Measurements from ENCODE around the gene TTC7B.

DNA sequence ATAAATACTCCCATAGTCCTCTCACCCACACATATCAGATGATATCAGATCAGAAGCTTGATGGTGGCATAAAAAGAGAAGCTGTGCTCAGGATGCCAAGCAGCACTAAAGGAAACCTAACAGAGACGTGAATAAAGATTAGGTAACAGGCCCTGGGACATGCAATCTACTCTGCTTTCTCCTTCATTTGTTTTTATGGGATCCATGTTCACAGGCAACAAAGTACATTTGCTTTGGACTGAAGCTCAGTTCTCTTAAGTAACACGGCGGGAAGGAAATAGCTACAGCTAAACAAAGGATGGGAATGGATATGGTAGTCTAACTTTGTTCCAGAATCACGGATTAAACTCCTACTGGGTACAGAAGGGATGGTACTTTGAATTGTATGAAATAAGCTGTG is 119.5 kb downstream of the TTC7B start:
- TF ChIP-seq, protein P1, sequence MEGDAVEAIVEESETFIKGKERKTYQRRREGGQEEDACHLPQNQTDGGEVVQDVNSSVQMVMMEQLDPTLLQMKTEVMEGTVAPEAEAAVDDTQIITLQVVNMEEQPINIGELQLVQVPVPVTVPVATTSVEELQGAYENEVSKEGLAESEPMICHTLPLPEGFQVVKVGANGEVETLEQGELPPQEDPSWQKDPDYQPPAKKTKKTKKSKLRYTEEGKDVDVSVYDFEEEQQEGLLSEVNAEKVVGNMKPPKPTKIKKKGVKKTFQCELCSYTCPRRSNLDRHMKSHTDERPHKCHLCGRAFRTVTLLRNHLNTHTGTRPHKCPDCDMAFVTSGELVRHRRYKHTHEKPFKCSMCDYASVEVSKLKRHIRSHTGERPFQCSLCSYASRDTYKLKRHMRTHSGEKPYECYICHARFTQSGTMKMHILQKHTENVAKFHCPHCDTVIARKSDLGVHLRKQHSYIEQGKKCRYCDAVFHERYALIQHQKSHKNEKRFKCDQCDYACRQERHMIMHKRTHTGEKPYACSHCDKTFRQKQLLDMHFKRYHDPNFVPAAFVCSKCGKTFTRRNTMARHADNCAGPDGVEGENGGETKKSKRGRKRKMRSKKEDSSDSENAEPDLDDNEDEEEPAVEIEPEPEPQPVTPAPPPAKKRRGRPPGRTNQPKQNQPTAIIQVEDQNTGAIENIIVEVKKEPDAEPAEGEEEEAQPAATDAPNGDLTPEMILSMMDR (IDR thresholded peaks at IDR 0.05; ENCODE audit: insufficient read depth, low read length, poor library complexity, severe bottlenecking), result no peak
- no peak for TF ChIP-seq EZH2phosphoT487 (conservative IDR thresholded peaks at IDR 0.05; ENCODE audit: low read length)

Data from SU-DHL-6 (cell line).